ENCODE results near the gene SNPH.

SNPH gene

GRCh38 chr20:1267809-1268374, 1.8 kb downstream of the SNPH start:
- no peaks in the 10 kb centered on the region for H3K9me3 Mint-ChIP-seq
- peak overlapping the region; percentile 33 for H3K27ac Mint-ChIP-seq (ENCODE audit: low read depth)
- peak overlapping the region; percentile 79 for H3K4me3 Mint-ChIP-seq
- ATAC-seq (replicated peaks; ENCODE audit: extremely low read depth, poor library complexity, severe bottlenecking) (no peak), DNase-seq (ENCODE audit: low spot score in 2 of 2) (no peak)
- H3K4me1 Mint-ChIP-seq = peaks cover 36% of the 10 kb centered on the region
- H3K27me3 Mint-ChIP-seq = no peaks in the 10 kb centered on the region
- peaks cover 6% of the 10 kb centered on the region for H3K36me3 Mint-ChIP-seq (ENCODE audit: insufficient read depth)

GRCh38 chr20:1269235-1269634, 3.1 kb downstream of the SNPH start:
- Mint-ChIP-seq H3K9me3 (no peaks in the 10 kb centered on the region), H3K4me1 (peaks cover 36% of the 10 kb centered on the region), H3K27ac (ENCODE audit: low read depth) (no peak overlapping the region), H3K27me3 (no peaks in the 10 kb centered on the region), H3K4me3 (no peak overlapping the region), H3K36me3 (ENCODE audit: insufficient read depth) (peaks cover 6% of the 10 kb centered on the region)
- DNase-seq (ENCODE audit: low spot score in 2 of 2) (no peak), ATAC-seq (replicated peaks; ENCODE audit: extremely low read depth, poor library complexity, severe bottlenecking) (no peak)

- no peak for DNase-seq (ENCODE audit: low spot score in 2 of 2)
- peaks cover 6% of the 10 kb centered on the region for H3K36me3 Mint-ChIP-seq (ENCODE audit: insufficient read depth)
- no peaks in the 10 kb centered on the region for H3K9me3 Mint-ChIP-seq
- peaks cover 34% of the 10 kb centered on the region for H3K4me1 Mint-ChIP-seq
- no peak for ATAC-seq (replicated peaks; ENCODE audit: extremely low read depth, poor library complexity, severe bottlenecking)
- H3K27ac Mint-ChIP-seq (ENCODE audit: low read depth) = no peak overlapping the region
- H3K4me3 Mint-ChIP-seq = no peak overlapping the region
- H3K27me3 Mint-ChIP-seq = no peaks in the 10 kb centered on the region
These were observed 3.8 kb downstream of the SNPH start for GRCh38 chr20:1269850-1270249.

- no peak overlapping the region for H3K27ac Mint-ChIP-seq (ENCODE audit: low read depth)
- no peak for ATAC-seq (replicated peaks; ENCODE audit: extremely low read depth, poor library complexity, severe bottlenecking)
- H3K27me3 Mint-ChIP-seq = no peaks in the 10 kb centered on the region
- no peak overlapping the region for H3K4me3 Mint-ChIP-seq
- H3K9me3 Mint-ChIP-seq = no peaks in the 10 kb centered on the region
- DNase-seq (ENCODE audit: low spot score in 2 of 2) = no peak
- H3K36me3 Mint-ChIP-seq (ENCODE audit: insufficient read depth) = peaks cover 3% of the 10 kb centered on the region
- H3K4me1 Mint-ChIP-seq = peaks cover 19% of the 10 kb centered on the region
These were observed 6.4 kb downstream of the SNPH start for GRCh38 chr20:1272368-1273100.

- H3K4me1 Mint-ChIP-seq = peaks cover 11% of the 10 kb centered on the region
- no peaks in the 10 kb centered on the region for H3K27me3 Mint-ChIP-seq
- no peak for ATAC-seq (replicated peaks; ENCODE audit: extremely low read depth, poor library complexity, severe bottlenecking)
- no peak overlapping the region for H3K4me3 Mint-ChIP-seq
- no peak for DNase-seq (ENCODE audit: low spot score in 2 of 2)
- H3K9me3 Mint-ChIP-seq = no peaks in the 10 kb centered on the region
- H3K27ac Mint-ChIP-seq (ENCODE audit: low read depth) = no peak overlapping the region
- H3K36me3 Mint-ChIP-seq (ENCODE audit: insufficient read depth) = peaks cover 3% of the 10 kb centered on the region
These were observed 7.3 kb downstream of the SNPH start for GRCh38 chr20:1273366-1273765.

GRCh38 chr20:1274485-1275311, 8.6 kb downstream of the SNPH start:
- H3K27ac Mint-ChIP-seq (ENCODE audit: low read depth) = no peak overlapping the region
- no peak for DNase-seq (ENCODE audit: low spot score in 2 of 2)
- peaks cover 4% of the 10 kb centered on the region for H3K4me1 Mint-ChIP-seq
- no peaks in the 10 kb centered on the region for H3K9me3 Mint-ChIP-seq
- H3K36me3 Mint-ChIP-seq (ENCODE audit: insufficient read depth) = peaks cover 3% of the 10 kb centered on the region
- no peaks in the 10 kb centered on the region for H3K27me3 Mint-ChIP-seq
- no peak overlapping the region for H3K4me3 Mint-ChIP-seq
- ATAC-seq (replicated peaks; ENCODE audit: extremely low read depth, poor library complexity, severe bottlenecking) = no peak

GRCh38 chr20:1275919-1276318, 9.8 kb downstream of the SNPH start:
- Mint-ChIP-seq H3K27ac (ENCODE audit: low read depth) (no peak overlapping the region), H3K36me3 (ENCODE audit: insufficient read depth) (peaks cover 3% of the 10 kb centered on the region), H3K4me3 (no peak overlapping the region), H3K9me3 (no peaks in the 10 kb centered on the region), H3K4me1 (peaks cover 4% of the 10 kb centered on the region), H3K27me3 (no peaks in the 10 kb centered on the region)
- ATAC-seq (replicated peaks; ENCODE audit: extremely low read depth, poor library complexity, severe bottlenecking) = no peak
- DNase-seq (ENCODE audit: low spot score in 2 of 2) = no peak

- Mint-ChIP-seq H3K4me1 (peaks cover 10% of the 10 kb centered on the region), H3K27me3 (no peaks in the 10 kb centered on the region), H3K27ac (ENCODE audit: low read depth) (no peak overlapping the region), H3K4me3 (no peak overlapping the region), H3K9me3 (no peaks in the 10 kb centered on the region), H3K36me3 (ENCODE audit: insufficient read depth) (peaks cover 2% of the 10 kb centered on the region)
- no peak for ATAC-seq (replicated peaks; ENCODE audit: extremely low read depth, poor library complexity, severe bottlenecking)
- DNase-seq (ENCODE audit: low spot score in 2 of 2) = no peak
These were observed 11.6 kb downstream of the SNPH start for GRCh38 chr20:1277529-1278322.

GRCh38 chr20:1278993-1279392, 12.9 kb downstream of the SNPH start:
- H3K4me1 Mint-ChIP-seq = peaks cover 10% of the 10 kb centered on the region
- DNase-seq (ENCODE audit: low spot score in 2 of 2) (no peak), ATAC-seq (replicated peaks; ENCODE audit: extremely low read depth, poor library complexity, severe bottlenecking) (no peak)
- H3K9me3 Mint-ChIP-seq = no peaks in the 10 kb centered on the region
- peaks cover 2% of the 10 kb centered on the region for H3K36me3 Mint-ChIP-seq (ENCODE audit: insufficient read depth)
- no peak overlapping the region for H3K27ac Mint-ChIP-seq (ENCODE audit: low read depth)
- no peak overlapping the region for H3K4me3 Mint-ChIP-seq
- H3K27me3 Mint-ChIP-seq = no peaks in the 10 kb centered on the region

- Mint-ChIP-seq H3K4me1 (peaks cover 10% of the 10 kb centered on the region), H3K27ac (ENCODE audit: low read depth) (peak overlapping the region; percentile 44), H3K27me3 (no peaks in the 10 kb centered on the region), H3K36me3 (ENCODE audit: insufficient read depth) (peaks cover 2% of the 10 kb centered on the region), H3K9me3 (no peaks in the 10 kb centered on the region), H3K4me3 (no peak overlapping the region)
- ATAC-seq (replicated peaks; ENCODE audit: extremely low read depth, poor library complexity, severe bottlenecking) = no peak
- no peak for DNase-seq (ENCODE audit: low spot score in 2 of 2)
These were observed 14.4 kb downstream of the SNPH start for GRCh38 chr20:1280195-1281102.

GRCh38 chr20:1281279-1282057, 15.4 kb downstream of the SNPH start:
- ATAC-seq (replicated peaks; ENCODE audit: extremely low read depth, poor library complexity, severe bottlenecking) = no peak
- H3K27me3 Mint-ChIP-seq = no peaks in the 10 kb centered on the region
- H3K4me3 Mint-ChIP-seq = no peak overlapping the region
- H3K4me1 Mint-ChIP-seq = peaks cover 12% of the 10 kb centered on the region
- no peaks in the 10 kb centered on the region for H3K9me3 Mint-ChIP-seq
- peaks cover 2% of the 10 kb centered on the region for H3K36me3 Mint-ChIP-seq (ENCODE audit: insufficient read depth)
- H3K27ac Mint-ChIP-seq (ENCODE audit: low read depth) = peak overlapping the region; percentile 44
- DNase-seq (ENCODE audit: low spot score in 2 of 2) = no peak
